H1 (cell line): ENCODE results near the gene HAPLN3. TPM values are rescaled to one million over a fixed set of nuclear protein-coding genes. Genes with fewer than 3 reads are reported as not detected.

Source experiments
- ASH2L ChIP-seq: fragments of 200-600, 300-600 bp; sonication (generic); IDR thresholded peaks from one replicate; pipeline ENCODE4 v1.7.1; 2017; ENCODE audit warnings: low read length
- ATF3 ChIP-seq: IDR thresholded peaks from 2 replicates; pipeline ENCODE4 v1.6.1; 2011; ENCODE audit warnings: low read depth, mild to moderate bottlenecking, low read length; ENCODE audit not compliant: insufficient read depth
- CEBPB ChIP-seq: IDR thresholded peaks from 2 replicates; pipeline ENCODE4 v1.6.1; 2012; ENCODE audit warnings: low read depth, low read length
- CHD1 ChIP-seq: IDR thresholded peaks from 2 replicates; pipeline ENCODE4 v1.6.1; 2012; ENCODE audit warnings: low read depth, low read length, improper control_type of control experiment
- CREB1 ChIP-seq: IDR thresholded peaks from 2 replicates; pipeline ENCODE4 v1.6.1; 2012; ENCODE audit warnings: inconsistent platforms
- CTBP2 ChIP-seq: IDR thresholded peaks from 2 replicates; pipeline ENCODE4 v1.7.0; 2011; ENCODE audit warnings: borderline replicate concordance, mild to moderate bottlenecking, moderate library complexity, mixed read lengths, low read length; ENCODE audit not compliant: insufficient read depth, insufficient read length
- EP300 ChIP-seq, 2 experiments: IDR thresholded peaks; 1 replicate in 1 of 2; 2 replicates in 1 of 2; pipeline ENCODE4 v1.6.1; 2011 to 2012; ENCODE audit warnings: low read depth in 2 of 2, low read length in 2 of 2, mild to moderate bottlenecking in 2 of 2, borderline replicate concordance in 1 of 2, inconsistent platforms in 1 of 2, moderate library complexity in 1 of 2
- EZH2 ChIP-seq: fragments of 200-600 bp; sonication (generic); IDR thresholded peaks from 2 replicates; pipeline ENCODE4 v1.7.1; 2012; ENCODE audit warnings: low read depth, mild to moderate bottlenecking, moderate library complexity, low read length, inconsistent platforms; ENCODE audit not compliant: severe bottlenecking
- FOSL1 ChIP-seq: IDR thresholded peaks from 2 replicates; pipeline ENCODE4 v1.6.1; 2011; ENCODE audit warnings: mild to moderate bottlenecking, low read depth, low read length, moderate library complexity; ENCODE audit not compliant: insufficient read depth
- GTF2F1 ChIP-seq: IDR thresholded peaks from 2 replicates; pipeline ENCODE4 v1.6.1; 2012; ENCODE audit warnings: low read depth, low read length, improper control_type of control experiment, borderline replicate concordance
- JUND ChIP-seq: IDR thresholded peaks from 2 replicates; pipeline ENCODE4 v1.6.1; 2011; ENCODE audit warnings: mild to moderate bottlenecking, improper control_type of control experiment, low read length
- KDM1A ChIP-seq: fragments of 200-600, 300-600 bp; sonication (generic); IDR thresholded peaks from 2 replicates; pipeline ENCODE4 v1.7.1; 2016; ENCODE audit warnings: mild to moderate bottlenecking, low read length, borderline replicate concordance
- KDM4A ChIP-seq: IDR thresholded peaks from one replicate; pipeline ENCODE4 v1.7.1; 2012; ENCODE audit warnings: low read depth, mild to moderate bottlenecking, moderate library complexity, low read length, inconsistent platforms; ENCODE audit not compliant: severe bottlenecking
- NRF1 ChIP-seq: IDR thresholded peaks from 2 replicates; pipeline ENCODE4 v1.6.1; 2011; ENCODE audit warnings: mild to moderate bottlenecking, low read depth, low read length, improper control_type of control experiment
- PHF8 ChIP-seq: fragments of 200-600 bp; sonication (generic); conservative IDR thresholded peaks from 2 replicates; pipeline ENCODE4 v1.7.1; 2012; ENCODE audit warnings: low read depth, mild to moderate bottlenecking, inconsistent platforms, low read length, moderate library complexity
- POLR2A ChIP-seq, 2 experiments: IDR thresholded peaks; 1 replicate in 1 of 2; 2 replicates in 1 of 2; pipeline ENCODE4 v1.6.1; 2011; ENCODE audit warnings: low read depth in 2 of 2, low read length in 2 of 2, mild to moderate bottlenecking in 2 of 2; ENCODE audit errors: control extremely low read depth in 1 of 2
- RAD21 ChIP-seq, 2 experiments: IDR thresholded peaks in 1 of 2; conservative IDR thresholded peaks in 1 of 2; 2 replicates each; pipeline ENCODE4 v1.6.1; 2011; ENCODE audit warnings: low read depth in 2 of 2, low read length in 2 of 2, improper control_type of control experiment in 1 of 2, inconsistent platforms in 1 of 2, mild to moderate bottlenecking in 1 of 2, moderate library complexity in 1 of 2
- RBBP5 ChIP-seq: IDR thresholded peaks from 2 replicates; pipeline ENCODE4 v1.7.1; 2012; ENCODE audit warnings: low read depth, mild to moderate bottlenecking, inconsistent platforms, low read length, moderate library complexity, borderline replicate concordance
- RXRA ChIP-seq: IDR thresholded peaks from 2 replicates; pipeline ENCODE4 v1.6.1; 2011; ENCODE audit warnings: low read depth, mild to moderate bottlenecking, low read length, moderate library complexity; ENCODE audit not compliant: insufficient read depth
- SP1 ChIP-seq: IDR thresholded peaks from 2 replicates; pipeline ENCODE4 v1.6.1; 2011; ENCODE audit warnings: low read depth, low read length
- SP4 ChIP-seq: IDR thresholded peaks from 2 replicates; pipeline ENCODE4 v1.6.1; 2012; ENCODE audit warnings: low read length, inconsistent platforms
- TCF12 ChIP-seq: IDR thresholded peaks from 2 replicates; pipeline ENCODE4 v1.6.1; 2011; ENCODE audit warnings: low read depth, mild to moderate bottlenecking, low read length
- YY1 ChIP-seq: IDR thresholded peaks from 2 replicates; pipeline ENCODE4 v1.6.1; 2011; ENCODE audit warnings: low read depth, mild to moderate bottlenecking, low read length
- polyA plus RNA-seq, 7 experiments: library from polyadenylated mRNA; depleted of rRNA in 3 of 7; stranded (reverse) in 5 of 7; unstranded in 2 of 7; fragments of >200 nt in 5 of 7; fragments of 200-250 nt in 2 of 7; gene quantifications; 1 replicate in 5 of 7; 2 replicates in 1 of 7; 4 replicates in 1 of 7; pipeline versions ENCODE4 v1.2.1 to v1.2.3, GENCODE V29; 2011 to 2013; ENCODE audit warnings: missing spikeins in 2 of 7, mixed read lengths in 2 of 7
- total RNA-seq: library from RNA; stranded (reverse); fragmentation: NEBNext Ultra II Directional; extraction: Animal tissue kit (Norgen Biotek cat#: 25700); gene quantifications from 2 replicates; pipeline ENCODE4 v1.2.1, GENCODE V29; 2021

HAPLN3 gene
- total and polyA plus RNA-seq, 2 of the 8 experiments (the other 6 are each of a cell fraction or from before 2014, with no cell fraction given), result 76.2 to 79.7 TPM

GRCh38 chr15:88913017-88913849 is 17.9 kb upstream of the HAPLN3 start, which contains the start of gene MFGE8 (continued):
- TF ChIP-seq EP300 (IDR thresholded peaks at IDR 0.05; ENCODE audit: borderline replicate concordance in 1 of 2, low read depth in 2 of 2, low read length in 2 of 2), result 0 out of 3 replicates have a peak, but pooled peaks of 1 of the 2 experiments have one; percentile 12
- 0 out of 2 replicates have a peak, but pooled peaks have one; percentile 3 for TF ChIP-seq RXRA
- TF ChIP-seq RAD21 (IDR thresholded peaks at IDR 0.05 in 1 of 2, conservative IDR thresholded peaks at IDR 0.05 in 1 of 2; ENCODE audit: low read depth in 2 of 2, low read length in 2 of 2), result peak; percentile 27 to 48; a peak in 3 of 4 replicates
- peak; percentile 54; the same call in 1 of the 2 replicates for TF ChIP-seq PHF8
- no peak for TF ChIP-seq ASH2L
- TF ChIP-seq YY1, result no peak
- TF ChIP-seq CTBP2, result peak; percentile 73
- no peak for TF ChIP-seq JUND
- no peak for TF ChIP-seq KDM4A
- no peak for TF ChIP-seq GTF2F1
- TF ChIP-seq NRF1, result no peak
- TF ChIP-seq FOSL1, result no peak
- TF ChIP-seq KDM1A, result no peak
- TF ChIP-seq RBBP5, result peak; percentile 57; the same call in 1 of the 2 replicates
- TF ChIP-seq CHD1, result no peak
- no peak for TF ChIP-seq CEBPB
- no peak for TF ChIP-seq ATF3
- no peak for TF ChIP-seq EZH2
- no peak for TF ChIP-seq TCF12
- 0 out of 2 replicates have a peak, but pooled peaks have one; percentile 19 for TF ChIP-seq SP1
- TF ChIP-seq CREB1, result peak; percentile 77
- TF ChIP-seq SP4, result peak; percentile 18; the same call in 1 of the 2 replicates
- peak; percentile 78 to 93 for TF ChIP-seq POLR2A (IDR thresholded peaks at IDR 0.05; ENCODE audit: control extremely low read depth in 1 of 2, low read depth in 2 of 2, low read length in 2 of 2)
